Activated CD4-positive, alpha-beta T cell treated with anti-CD3 and anti-CD28 coated beads for 4 hours (primary cell): ENCODE measurements around the gene DNAJC3.
"Not testable (repeated sequence)": the region's sequence is repeated elsewhere in the genome, so short reads cannot be mapped to it uniquely, and the experiment has no call there.

Experiments
- DNase-seq, 2 donors: peaks; one replicate each; pipeline ENCODE4 v3.0.0-alpha.2; 2020

Gene DNAJC3

GRCh38 chr13:95784161-95784899 is 107.4 kb downstream of the DNAJC3 start:
- DNase-seq = no peak

- no peak for DNase-seq
Measured at GRCh38 chr13:95784900-95785290, 108.0 kb downstream of the DNAJC3 start.

- no peak for DNase-seq
Measured at GRCh38 chr13:95787356-95788099, 110.6 kb downstream of the DNAJC3 start.

DNA sequence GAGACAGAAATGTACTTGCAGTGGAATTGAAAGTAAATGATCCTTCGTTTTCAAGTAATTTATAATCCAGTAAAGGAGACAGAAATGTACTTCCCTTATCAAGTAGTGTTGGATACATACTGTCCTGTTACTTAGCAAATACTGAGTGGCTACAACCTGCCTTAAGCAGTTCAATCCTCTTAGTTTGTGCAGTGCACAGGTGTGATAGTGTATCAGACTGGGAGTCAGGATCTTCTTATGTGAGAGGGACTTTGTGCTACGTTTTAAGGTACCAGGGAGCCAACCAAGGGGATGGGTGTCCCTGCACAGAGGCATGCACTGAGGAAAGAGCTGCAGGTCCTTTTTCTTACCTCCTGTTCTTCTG is 111.1 kb downstream of the DNAJC3 start:
- no peak for DNase-seq

DNA sequence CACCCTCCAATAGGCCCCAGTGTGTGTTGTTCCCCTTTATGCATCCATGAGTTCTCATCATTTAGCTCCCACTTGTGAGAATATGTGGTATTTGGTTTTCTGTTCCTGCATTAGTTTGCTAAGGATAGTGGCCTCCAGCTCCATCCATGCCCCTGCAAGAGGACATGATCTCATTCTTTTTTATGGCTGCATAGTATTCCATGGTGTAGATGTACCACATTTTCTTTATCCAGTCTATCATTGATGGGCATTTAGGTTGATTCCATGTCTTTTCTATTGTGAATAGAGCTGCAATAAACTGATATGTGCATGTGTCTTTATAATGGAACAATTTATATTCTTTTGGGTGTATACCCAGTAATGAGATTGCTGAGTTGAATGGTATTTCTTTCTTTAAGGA is 112.4 kb downstream of the DNAJC3 start:
- DNase-seq = not testable (repeated sequence)

- no peak for DNase-seq
Measured at GRCh38 chr13:95791084-95791722, 114.3 kb downstream of the DNAJC3 start.

DNA sequence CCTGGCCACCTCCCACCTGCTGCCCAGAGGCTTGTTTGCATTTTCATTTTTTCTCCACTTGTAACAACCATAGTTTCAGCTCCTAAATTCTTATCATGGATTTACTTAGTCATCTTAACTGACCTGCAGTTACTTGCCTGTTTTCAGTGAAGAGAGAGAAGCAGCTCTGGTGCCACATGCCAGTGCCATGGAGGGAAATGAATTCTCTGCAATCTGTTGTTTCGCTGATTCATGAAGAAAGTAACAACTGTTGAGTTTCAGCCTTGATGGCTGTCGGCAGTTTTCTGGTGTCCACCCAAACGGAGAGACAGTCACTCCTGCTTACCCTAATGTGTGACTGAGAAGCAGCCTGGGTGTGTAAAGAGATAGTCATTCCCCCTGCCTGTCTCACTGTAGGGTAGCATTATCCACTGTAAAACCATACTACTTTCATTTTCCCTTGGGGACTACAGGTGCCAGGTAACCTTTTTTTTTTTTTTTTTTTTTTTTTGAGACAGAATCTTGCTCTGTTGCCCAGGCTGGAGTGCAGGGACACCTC is 116.1 kb downstream of the DNAJC3 start:
- DNase-seq = no peak

- no peak for DNase-seq
Measured at GRCh38 chr13:95793781-95794180, 116.8 kb downstream of the DNAJC3 start.

DNA sequence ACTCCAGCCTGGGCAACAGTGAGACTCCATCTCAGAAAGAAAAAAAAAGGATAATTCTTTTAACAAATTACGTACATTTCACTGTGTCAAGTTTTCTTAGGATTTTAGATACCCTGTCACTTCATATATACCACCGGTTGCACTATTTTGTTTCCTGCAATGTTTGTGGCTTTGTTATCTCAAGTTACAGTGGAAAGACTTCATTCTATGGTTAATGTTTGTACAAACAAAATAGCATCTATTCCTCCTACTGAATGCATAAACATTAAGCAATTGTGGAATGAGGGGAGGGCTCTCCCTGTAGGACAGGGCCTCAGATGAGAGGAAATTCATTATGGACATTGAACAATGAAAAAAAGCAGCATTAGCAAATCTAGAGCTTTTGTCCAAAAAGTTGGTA is 120.1 kb downstream of the DNAJC3 start:
- no peak for DNase-seq

DNA sequence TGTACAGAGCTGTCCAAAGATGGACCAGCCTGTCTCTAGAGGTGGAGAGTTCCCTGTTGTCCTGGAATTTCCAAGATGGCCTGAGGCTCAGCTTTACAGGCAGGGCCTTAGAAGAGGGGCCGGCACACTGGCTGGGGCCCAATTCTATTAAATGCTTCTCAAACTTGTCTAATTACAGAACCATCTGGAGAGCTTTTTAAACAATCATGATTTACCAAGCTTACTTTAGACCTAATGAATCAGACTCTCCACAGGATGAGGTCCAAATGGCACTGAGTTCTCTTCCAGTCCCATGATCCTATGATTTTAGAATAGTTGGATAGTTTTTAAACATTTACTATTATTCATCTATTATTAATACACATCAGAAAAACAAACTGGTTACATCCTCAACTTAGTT is 123.5 kb downstream of the DNAJC3 start:
- DNase-seq = no peak

DNA sequence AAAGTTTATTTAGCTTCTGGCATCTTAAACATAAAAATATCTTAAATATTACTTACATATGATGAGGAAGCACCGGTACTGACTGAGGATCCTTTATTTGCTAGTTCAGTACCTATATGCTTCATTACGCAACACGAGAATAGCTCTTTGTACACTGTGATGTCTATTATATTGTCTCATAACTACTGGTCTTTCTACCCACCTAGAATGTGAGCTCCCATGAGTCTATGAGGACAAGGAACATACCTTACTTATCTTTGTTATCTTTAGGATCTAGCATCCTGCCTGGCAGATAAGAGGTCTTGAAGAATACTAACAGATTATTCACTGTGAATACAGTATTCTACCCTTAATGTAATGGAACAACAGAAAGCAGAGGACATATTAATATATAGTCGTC is 124.9 kb downstream of the DNAJC3 start:
- DNase-seq = no peak

- no peak for DNase-seq
Measured at GRCh38 chr13:95805921-95806320, 129.0 kb downstream of the DNAJC3 start.

- no peak for DNase-seq
Measured at GRCh38 chr13:95809429-95809828, 132.5 kb downstream of the DNAJC3 start.

- no peak for DNase-seq
Measured at GRCh38 chr13:95813139-95813538, 136.2 kb downstream of the DNAJC3 start.

GRCh38 chr13:95814495-95814894 is 137.6 kb downstream of the DNAJC3 start:
- no peak for DNase-seq

DNA sequence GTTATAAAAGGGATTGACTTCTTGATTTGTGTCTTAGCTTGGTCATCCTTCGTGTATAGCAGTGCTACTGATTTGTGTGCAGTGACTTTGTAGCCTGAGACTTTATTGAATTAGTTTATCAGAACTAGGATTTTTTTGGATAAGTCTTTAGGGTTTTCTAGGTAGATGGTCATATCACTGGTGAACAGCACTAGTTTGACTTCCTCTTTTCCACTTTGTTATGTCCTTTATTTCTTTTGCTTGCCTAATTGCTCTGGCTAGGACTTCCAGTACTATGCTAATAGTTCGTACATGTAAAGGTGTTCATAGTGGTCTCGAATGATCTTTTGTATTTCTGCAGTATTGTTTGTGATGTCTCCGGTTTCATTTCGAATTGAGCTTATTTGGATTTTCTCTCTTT is 145.4 kb downstream of the DNAJC3 start:
- DNase-seq = no peak

DNA sequence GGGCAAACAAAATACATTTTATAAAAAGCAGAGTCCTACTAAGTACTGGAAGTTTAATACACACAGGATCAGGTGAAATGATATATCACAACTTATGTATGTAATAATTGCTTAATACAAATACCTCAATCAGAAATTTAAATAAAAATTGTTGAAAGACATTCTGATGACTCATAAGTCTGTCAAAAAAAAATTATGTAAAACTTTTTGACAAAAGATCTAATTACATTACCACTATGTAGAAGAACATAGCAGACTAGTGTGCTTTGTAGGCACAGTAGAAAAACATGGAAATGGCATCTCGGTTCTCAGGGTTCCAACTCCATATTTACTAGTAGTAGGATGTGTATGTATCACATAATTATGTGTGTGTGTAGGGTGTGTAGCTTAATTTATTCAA is 156.2 kb downstream of the DNAJC3 start:
- no peak for DNase-seq

DNA sequence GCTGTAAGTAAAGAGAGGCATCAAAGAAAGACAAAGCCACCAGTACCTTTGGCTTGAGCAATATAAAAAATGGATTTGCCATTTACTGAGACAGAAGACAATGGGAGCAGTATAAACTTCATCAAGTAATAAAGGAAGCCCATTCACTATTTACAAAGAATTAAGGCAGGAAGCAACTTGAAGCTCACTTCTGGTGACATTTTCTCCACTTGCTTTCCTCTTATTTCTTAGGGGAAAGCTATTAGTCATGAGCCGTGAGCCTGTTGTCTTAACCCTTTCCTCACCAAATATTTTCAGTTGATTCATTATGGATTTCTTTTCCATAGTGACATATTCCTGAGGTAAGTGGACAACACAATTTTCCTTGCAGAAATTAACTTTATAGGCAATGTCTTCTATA is 156.8 kb downstream of the DNAJC3 start:
- DNase-seq = no peak

- peak; percentile 48 to 65 for DNase-seq
Measured at GRCh38 chr13:95834134-95834765, 157.3 kb downstream of the DNAJC3 start.

DNA sequence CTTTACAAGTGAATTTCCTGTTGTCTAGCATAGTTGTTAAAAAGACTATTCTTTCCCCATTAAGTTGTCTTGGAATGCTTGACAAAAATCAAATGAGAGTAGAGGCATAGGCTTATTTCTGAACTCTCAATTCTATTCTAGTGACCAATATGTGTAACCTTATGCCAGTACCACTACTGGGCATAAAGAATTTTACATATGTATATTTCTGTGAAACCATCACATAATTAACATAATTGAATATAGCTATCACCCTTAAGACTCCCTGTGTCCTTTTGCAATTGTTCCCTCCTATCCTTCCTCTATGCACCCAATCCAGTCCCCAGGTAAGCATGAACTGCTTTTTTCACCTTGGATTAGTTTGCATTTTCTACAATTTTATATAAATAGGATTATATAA is 165.0 kb downstream of the DNAJC3 start:
- DNase-seq = no peak

GRCh38 chr13:95842898-95843297 is 166.0 kb downstream of the DNAJC3 start:
- no peak for DNase-seq
